Uterus (tissue), 4 donors: ENCODE data around the gene DAPP1. TPM values are rescaled to one million over a fixed set of nuclear protein-coding genes. Genes with fewer than 3 reads are reported as not detected.
A peak's percentile ranks its signal among the peaks of the same experiment; 100 is the strongest.

Experiments used
- DNase-seq, 2 donors: peaks; one replicate each; pipeline ENCODE4 v3.0.0-alpha.2; 2019 to 2020
- H3K27ac ChIP-seq, 2 donors: fragments of 200-600 bp; sonication (generic); 1 replicate in 1 of 2; 2 replicates in 1 of 2; pipeline ENCODE4 v1.5.1; 2016 to 2018
- H3K27me3 ChIP-seq, 2 donors: fragments of 200-600 bp; sonication (generic); one replicate each; pipeline ENCODE4 v1.5.1; 2018 to 2019; ENCODE audit warnings: control low read depth in 1 of 2
- H3K36me3 ChIP-seq, 2 donors: fragments of 200-600 bp; sonication (generic); one replicate each; pipeline ENCODE4 v1.5.1; 2019; ENCODE audit warnings: control low read depth in 1 of 2
- H3K4me1 ChIP-seq, 2 donors: fragments of 200-600 bp; sonication (generic); one replicate each; pipeline ENCODE4 v1.5.1; 2018 to 2019; ENCODE audit warnings: control low read depth in 1 of 2
- H3K4me3 ChIP-seq, 2 donors: fragments of 200-600 bp; sonication (generic); 1 replicate in 1 of 2; 2 replicates in 1 of 2; pipeline ENCODE4 v1.5.1; 2018 to 2019; ENCODE audit warnings: mild to moderate bottlenecking in 1 of 2
- H3K9me3 ChIP-seq, 2 donors: fragments of 200-600 bp; sonication (generic); one replicate each; pipeline ENCODE4 v1.5.1; 2019; ENCODE audit warnings: control low read depth in 1 of 2
- POLR2A ChIP-seq, 2 donors: fragments of 450-650 bp; IDR thresholded peaks; one replicate each; pipeline ENCODE4 v1.6.1; 2016; ENCODE audit warnings: antibody characterized with exemption in 2 of 2, mild to moderate bottlenecking in 1 of 2, moderate library complexity in 1 of 2
- intact Hi-C: fragments of 100-400 bp; cut with DNase I; formaldehyde crosslinking; loops from one replicate; pipeline ENCODE4 v1.15.1; 2023; ENCODE audit warnings: low total_unique reads
- total RNA-seq, 4 donors: library from RNA; depleted of rRNA in 3 of 4; stranded (reverse); fragments of >200 nt in 3 of 4; gene quantifications; one replicate each; pipeline versions ENCODE4 v1.1.0 to v1.2.4, GENCODE V29; 2014 to 2023
- TF ChIP-seq, protein P1 (sequence below), 4 experiments: fragments of 200-600 bp in 2 of 4; fragments of 450-650 bp in 2 of 4; sonication (generic) in 2 of 4; IDR thresholded peaks; one replicate each; pipeline ENCODE4 v1.5.1; 2016 to 2019; ENCODE audit warnings: antibody characterized with exemption in 4 of 4, mild to moderate bottlenecking in 2 of 4, moderate library complexity in 1 of 4
- donor health status: DM: yes; HTN: yes; CAD: no.

Gene DAPP1
- total RNA-seq, 4 donors from 2014 or later, result 1.8 to 7.2 (median 2.8) TPM

DNA sequence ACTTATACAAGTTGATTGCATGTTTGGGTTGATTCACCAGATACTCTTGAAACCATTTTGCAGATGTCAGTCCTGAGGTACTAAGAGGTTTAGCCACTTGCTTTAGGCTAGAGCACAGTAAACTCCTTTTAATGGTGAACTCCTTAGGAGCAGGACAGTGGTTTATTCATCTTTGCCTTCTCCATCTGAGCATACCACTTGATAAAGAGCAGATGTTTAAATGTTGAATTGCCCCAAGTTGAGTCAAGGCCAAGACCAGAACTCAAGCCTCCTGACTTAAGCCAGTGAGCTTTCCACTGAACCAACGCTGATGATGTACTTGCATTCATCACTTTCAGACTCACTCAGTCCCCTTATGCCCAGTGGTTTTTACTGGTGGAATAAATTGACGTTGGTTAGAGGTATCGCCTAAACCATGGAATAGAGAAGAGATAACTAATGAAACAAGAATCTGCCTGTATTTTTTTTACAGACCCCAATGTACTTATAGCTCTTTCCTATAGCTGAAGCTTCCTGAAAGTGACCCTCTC is 7.5 kb downstream of the DAPP1 start:
- TF ChIP-seq POLR2A (IDR thresholded peaks at IDR 0.05), result no peak
- TF ChIP-seq, protein P1, sequence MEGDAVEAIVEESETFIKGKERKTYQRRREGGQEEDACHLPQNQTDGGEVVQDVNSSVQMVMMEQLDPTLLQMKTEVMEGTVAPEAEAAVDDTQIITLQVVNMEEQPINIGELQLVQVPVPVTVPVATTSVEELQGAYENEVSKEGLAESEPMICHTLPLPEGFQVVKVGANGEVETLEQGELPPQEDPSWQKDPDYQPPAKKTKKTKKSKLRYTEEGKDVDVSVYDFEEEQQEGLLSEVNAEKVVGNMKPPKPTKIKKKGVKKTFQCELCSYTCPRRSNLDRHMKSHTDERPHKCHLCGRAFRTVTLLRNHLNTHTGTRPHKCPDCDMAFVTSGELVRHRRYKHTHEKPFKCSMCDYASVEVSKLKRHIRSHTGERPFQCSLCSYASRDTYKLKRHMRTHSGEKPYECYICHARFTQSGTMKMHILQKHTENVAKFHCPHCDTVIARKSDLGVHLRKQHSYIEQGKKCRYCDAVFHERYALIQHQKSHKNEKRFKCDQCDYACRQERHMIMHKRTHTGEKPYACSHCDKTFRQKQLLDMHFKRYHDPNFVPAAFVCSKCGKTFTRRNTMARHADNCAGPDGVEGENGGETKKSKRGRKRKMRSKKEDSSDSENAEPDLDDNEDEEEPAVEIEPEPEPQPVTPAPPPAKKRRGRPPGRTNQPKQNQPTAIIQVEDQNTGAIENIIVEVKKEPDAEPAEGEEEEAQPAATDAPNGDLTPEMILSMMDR (IDR thresholded peaks at IDR 0.05), result no peak
- Histone ChIP-seq H3K27ac (no peak overlapping the region), H3K36me3 (no peaks in the 10 kb centered on the region), H3K4me1 (no peaks in the 10 kb centered on the region), H3K9me3 (no peaks in the 10 kb centered on the region), H3K27me3 (no peaks in the 10 kb centered on the region), H3K4me3 (no peak overlapping the region)
- intact Hi-C loops, result no loop called here
- DNase-seq, result no peak

DNA sequence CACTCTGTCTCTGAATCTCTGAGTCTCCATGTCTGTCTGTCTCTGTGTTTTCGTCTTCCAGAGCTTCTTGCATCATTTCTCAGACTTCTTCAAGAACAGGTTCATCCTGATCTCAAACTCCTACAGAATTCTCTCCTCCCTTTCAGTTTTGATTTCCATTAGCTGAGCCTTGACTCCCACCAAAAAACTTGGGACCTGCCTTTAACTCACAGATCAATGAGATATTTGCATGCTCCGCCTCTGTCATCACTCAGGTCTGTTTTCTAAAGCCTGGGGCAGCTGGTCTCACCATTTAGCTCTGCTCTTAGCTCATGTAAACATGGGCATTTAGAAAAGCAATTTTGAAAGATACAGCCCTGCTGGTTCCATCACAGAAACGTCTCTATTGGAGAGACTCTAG is 8.6 kb downstream of the DAPP1 start:
- H3K4me1 ChIP-seq, result no peaks in the 10 kb centered on the region
- H3K4me3 ChIP-seq, result no peak overlapping the region
- intact Hi-C loops, result no loop called here
- no peaks in the 10 kb centered on the region for H3K36me3 ChIP-seq
- H3K27me3 ChIP-seq, result no peaks in the 10 kb centered on the region
- H3K27ac ChIP-seq, result no peak overlapping the region
- no peak for DNase-seq
- no peaks in the 10 kb centered on the region for H3K9me3 ChIP-seq
- TF ChIP-seq, protein P1 (IDR thresholded peaks at IDR 0.05), result no peak
- TF ChIP-seq POLR2A (IDR thresholded peaks at IDR 0.05), result no peak

DNA sequence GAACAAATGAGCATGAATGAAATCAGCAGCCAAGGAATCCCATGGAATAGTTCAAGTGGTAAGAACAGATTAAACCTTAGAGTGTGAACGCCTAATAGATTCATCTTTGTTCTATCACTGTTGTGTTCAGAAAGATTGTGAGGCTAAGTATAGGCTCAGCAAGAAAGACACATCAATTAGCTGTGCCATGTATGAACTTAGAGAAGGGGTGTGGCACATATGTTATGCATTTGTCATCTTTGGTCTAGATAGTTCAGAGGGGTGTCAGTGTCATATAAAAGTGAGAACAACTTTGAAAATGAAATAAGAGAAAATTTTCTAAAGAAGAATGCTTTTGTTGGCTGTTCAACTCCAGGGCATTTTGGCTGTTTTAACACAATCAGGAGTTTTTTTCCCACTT is 9.4 kb downstream of the DAPP1 start:
- intact Hi-C loops, result no loop called here
- H3K27me3 ChIP-seq, result no peaks in the 10 kb centered on the region
- no peak for TF ChIP-seq POLR2A (IDR thresholded peaks at IDR 0.05)
- TF ChIP-seq, protein P1 (IDR thresholded peaks at IDR 0.05), result no peak

DNA sequence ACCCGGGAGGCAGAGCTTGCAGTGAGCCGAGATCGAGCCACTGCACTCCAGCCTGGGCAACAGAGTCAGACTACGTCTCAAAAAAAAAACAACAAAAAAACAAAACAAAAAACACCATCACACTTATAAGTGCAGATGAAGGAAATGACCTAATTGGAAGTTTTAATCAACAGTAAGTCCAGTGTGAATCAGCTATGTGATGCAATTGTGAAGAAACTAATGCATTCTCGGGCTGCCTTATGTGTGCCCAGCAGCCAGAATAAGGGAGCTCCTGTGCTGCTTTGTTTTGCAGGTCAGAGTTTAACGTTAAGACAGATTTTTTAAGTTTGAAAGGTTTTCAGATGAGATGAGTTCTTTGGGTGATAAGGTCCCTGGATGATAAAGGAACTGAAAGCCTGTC is 10.8 kb downstream of the DAPP1 start:
- no peaks in the 10 kb centered on the region for H3K36me3 ChIP-seq
- no peaks in the 10 kb centered on the region for H3K27me3 ChIP-seq
- intact Hi-C loops, result no loop called here
- no peaks in the 10 kb centered on the region for H3K4me1 ChIP-seq
- DNase-seq, result no peak
- H3K4me3 ChIP-seq, result no peak overlapping the region
- H3K27ac ChIP-seq, result no peak overlapping the region
- TF ChIP-seq POLR2A (IDR thresholded peaks at IDR 0.05), result no peak
- TF ChIP-seq, protein P1 (IDR thresholded peaks at IDR 0.05), result no peak
- no peaks in the 10 kb centered on the region for H3K9me3 ChIP-seq

More for the DNA sequence above, 9.4 kb downstream of the DAPP1 start:
- H3K36me3 ChIP-seq, result no peaks in the 10 kb centered on the region
- no peaks in the 10 kb centered on the region for H3K4me1 ChIP-seq
- no peaks in the 10 kb centered on the region for H3K9me3 ChIP-seq
- no peak overlapping the region for H3K27ac ChIP-seq
- H3K4me3 ChIP-seq, result no peak overlapping the region
- DNase-seq, result no peak

DNA sequence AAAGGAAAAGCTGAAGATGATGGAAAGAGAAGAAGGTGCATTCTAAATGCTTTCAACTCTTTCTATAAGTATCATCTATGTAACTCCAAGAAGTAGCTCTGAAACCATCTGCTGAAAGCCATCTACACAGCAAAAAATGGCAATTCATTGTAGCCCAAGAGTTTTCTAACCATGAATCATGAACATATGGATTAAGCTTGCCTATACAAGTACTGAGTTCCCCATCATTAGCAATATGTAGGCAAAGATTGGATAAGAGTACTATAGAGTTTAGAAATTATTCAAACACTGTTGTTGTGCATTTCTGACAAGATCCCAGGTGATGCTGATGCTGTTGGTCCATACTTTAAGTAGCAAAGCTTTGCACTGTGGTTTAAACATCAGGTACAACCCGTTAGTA is 11.2 kb downstream of the DAPP1 start:
- H3K27ac ChIP-seq, result peak overlapping the region in 1 of 2 donors; percentile 61
- no peaks in the 10 kb centered on the region for H3K36me3 ChIP-seq
- intact Hi-C loops, result no loop called here
- H3K4me3 ChIP-seq, result no peak overlapping the region
- TF ChIP-seq, protein P1 (IDR thresholded peaks at IDR 0.05), result no peak
- no peak for TF ChIP-seq POLR2A (IDR thresholded peaks at IDR 0.05)
- DNase-seq, result no peak
- no peaks in the 10 kb centered on the region for H3K4me1 ChIP-seq
- H3K27me3 ChIP-seq, result no peaks in the 10 kb centered on the region
- no peaks in the 10 kb centered on the region for H3K9me3 ChIP-seq
